Measurements from ENCODE around the gene PCDHA12.

PCDHA12 gene

DNA sequence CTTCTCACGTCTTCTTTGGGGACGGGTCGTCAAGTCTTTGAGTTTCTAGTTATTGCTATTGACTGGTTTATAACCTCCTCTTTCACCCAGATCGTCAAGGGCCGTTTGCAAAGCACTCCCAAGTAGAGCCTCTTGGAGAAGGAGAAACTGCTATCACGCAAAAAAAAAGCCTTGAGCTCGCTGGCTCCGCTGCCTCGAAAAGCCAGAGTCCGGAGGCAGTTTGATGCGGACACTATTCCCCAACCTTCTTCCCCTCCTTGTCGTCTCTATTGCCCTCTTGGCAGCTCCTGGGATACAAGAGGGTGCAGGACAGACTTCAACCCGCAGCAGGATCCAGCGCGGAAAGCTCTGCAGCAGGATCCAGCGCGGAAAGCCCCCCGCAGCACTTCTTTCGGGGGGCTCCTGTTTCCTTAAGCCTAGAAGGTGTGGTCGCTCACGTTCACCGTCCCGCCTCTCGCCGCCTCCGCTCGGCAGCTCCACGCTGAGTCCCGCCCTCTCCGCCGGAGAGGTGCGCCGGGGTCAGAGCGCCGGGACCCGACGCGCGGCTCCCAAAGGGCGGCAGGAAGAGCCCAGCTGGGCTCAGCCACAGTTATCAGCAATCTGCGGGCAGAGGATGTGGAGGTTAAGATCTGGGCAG, 50.8 kb downstream of the PCDHA12 start, which contains the start of gene PCDHAC1:
Gene PCDHAC1, plus strand, starts transcription at position 494 of the 637 bp plus-strand sequence. CDS start 594 bp downstream, outside the sequence.
- no peak within 1 kb of the TSS for H3K4me3 ChIP-seq (ENCODE audit: low read depth, low read length)

DNA sequence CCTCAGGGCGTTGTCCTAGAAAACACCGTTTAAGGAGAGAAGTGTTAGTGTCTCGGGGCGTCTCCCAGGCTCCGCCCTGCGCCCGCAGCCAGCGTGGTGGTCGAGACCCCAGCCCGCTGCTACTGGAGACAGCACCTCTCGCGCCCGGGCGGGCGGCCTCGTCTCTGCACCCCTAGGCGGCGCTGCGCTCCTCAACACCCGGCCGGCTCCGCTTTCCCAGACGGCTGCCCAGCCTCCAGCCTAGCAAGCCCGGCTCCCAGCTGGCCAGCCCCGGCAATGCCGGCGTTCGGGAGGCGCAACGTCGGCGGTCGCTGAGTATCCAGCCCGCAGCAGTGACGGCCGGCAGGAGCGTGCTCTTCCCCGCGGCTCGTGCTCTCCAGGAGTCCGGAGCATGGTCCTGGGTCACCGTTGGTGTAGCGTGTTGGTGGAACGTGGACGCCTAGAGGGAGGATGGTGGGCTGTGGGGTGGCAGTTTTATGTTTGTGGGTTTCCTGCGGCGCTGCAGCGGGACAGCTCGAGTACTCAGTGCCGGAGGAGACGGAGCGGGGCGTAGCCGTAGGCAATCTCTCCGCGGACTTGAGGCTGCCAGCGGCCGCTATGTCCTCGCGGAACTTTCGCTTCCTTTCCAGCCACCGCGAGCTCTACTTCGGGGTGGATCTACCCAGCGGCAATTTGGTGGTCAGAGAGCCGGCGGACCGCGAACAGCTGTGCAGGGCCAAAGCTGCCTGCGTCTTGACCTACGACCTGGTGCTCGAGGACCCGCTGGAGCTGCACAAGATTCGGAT, 51.5 kb downstream of the PCDHA12 start:
- TF ChIP-seq, protein P1, sequence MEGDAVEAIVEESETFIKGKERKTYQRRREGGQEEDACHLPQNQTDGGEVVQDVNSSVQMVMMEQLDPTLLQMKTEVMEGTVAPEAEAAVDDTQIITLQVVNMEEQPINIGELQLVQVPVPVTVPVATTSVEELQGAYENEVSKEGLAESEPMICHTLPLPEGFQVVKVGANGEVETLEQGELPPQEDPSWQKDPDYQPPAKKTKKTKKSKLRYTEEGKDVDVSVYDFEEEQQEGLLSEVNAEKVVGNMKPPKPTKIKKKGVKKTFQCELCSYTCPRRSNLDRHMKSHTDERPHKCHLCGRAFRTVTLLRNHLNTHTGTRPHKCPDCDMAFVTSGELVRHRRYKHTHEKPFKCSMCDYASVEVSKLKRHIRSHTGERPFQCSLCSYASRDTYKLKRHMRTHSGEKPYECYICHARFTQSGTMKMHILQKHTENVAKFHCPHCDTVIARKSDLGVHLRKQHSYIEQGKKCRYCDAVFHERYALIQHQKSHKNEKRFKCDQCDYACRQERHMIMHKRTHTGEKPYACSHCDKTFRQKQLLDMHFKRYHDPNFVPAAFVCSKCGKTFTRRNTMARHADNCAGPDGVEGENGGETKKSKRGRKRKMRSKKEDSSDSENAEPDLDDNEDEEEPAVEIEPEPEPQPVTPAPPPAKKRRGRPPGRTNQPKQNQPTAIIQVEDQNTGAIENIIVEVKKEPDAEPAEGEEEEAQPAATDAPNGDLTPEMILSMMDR (IDR thresholded peaks at IDR 0.05; ENCODE audit: borderline replicate concordance, insufficient read depth, low read depth, low read length), result peak; percentile 11; the same call in 1 of the 2 replicates
- no peak overlapping the region for H3K4me3 ChIP-seq (ENCODE audit: low read depth, low read length)

More for the DNA sequence above, 50.8 kb downstream of the PCDHA12 start, which contains the start of gene PCDHAC1:
- TF ChIP-seq, protein P1 (IDR thresholded peaks at IDR 0.05; ENCODE audit: borderline replicate concordance, insufficient read depth, low read depth, low read length), result no peak

DNA sequence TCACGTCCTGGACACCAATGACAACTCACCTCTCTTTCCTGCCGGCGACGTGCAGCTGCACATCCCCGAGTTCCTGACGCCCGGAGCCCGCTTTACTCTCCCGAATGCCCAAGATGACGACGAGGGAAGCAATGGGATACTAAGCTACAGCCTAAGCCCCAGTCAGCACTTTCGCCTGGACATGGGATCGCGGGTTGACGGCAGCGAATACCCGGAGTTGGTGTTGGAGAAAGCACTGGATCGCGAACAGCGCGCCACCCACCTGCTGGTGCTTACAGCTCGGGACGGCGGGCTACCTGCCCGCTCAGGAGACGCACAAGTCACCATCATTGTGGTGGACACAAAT, 52.1 kb downstream of the PCDHA12 start:
- H3K4me3 ChIP-seq (ENCODE audit: low read depth, low read length), result no peak overlapping the region
- TF ChIP-seq, protein P1 (IDR thresholded peaks at IDR 0.05; ENCODE audit: borderline replicate concordance, insufficient read depth, low read depth, low read length), result no peak

Data from GM12875 (cell line).